ENCODE data around the gene ASPG.

ASPG gene

DNA sequence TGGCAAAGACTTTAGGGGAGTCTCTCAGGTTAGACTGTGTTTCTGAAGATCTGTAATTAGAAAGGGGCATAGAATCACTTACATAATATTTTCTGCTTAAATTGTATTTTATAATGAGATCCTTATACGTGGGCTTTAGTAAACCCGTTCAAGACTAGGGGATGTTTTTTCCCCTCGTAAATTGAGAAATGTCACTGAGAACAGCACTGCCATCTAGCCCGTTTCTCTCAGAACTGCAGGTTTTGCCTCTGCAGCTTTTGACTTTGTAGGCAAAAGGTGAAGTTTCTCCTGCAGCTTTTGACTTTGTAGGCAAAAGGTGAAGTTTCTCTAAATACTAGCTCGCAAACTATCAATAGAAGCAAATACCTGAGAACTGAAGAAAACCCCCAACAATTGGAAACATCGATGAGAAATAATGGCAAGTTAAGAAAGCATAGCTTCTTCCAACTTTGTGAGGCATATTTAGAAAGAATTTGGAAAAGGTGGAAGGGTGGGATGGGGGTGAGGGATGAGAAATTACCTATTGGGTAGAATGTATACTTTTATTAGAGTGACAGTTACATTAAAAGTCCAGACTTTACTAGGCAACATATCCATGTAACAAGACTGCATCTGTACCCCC, 9.9 kb upstream of the ASPG start:
- DNase-seq (ENCODE audit: low spot score): no peak

DNA sequence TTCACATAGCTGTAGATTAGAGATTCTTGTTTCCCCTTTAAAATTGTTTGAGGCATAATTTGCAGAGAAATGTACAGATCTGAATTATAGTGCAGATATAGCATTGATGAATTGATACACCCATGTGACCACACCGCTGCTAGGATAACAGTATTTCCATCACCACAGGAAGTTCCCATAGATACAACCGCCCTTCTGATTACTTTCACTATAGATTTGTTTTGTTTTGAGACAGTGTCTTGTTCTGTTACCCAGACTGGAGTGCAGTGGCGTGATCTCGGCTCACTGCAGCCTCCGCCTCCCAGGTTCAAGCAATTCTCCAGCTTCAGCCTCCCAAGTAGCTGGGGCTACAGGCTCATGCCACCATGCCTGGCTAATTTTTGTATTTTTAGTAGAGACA, 8.8 kb upstream of the ASPG start:
- DNase-seq (ENCODE audit: low spot score): no peak

DNA sequence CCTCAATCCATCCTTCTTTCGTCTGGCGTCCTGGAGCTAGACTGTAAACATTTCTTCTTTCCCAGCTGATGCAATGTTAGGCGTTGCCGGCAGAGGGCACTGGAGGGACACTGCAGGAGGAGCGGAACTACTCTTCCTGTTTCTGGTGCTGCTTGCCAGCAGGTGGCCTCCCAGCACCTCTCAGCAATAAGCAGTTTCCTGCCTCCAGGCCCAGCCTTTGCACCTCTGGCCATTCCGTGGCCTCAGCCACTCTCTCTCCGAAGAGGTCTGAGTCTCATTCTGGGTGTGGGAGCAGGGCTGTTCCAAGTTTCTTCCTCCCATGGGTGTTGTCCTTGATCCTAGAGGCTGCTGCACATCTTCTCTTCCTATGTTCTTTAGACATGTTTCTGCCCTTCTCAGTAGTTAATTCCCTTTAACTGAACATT, 7.5 kb upstream of the ASPG start:
- peak; percentile 91 for DNase-seq (ENCODE audit: low spot score)

DNA sequence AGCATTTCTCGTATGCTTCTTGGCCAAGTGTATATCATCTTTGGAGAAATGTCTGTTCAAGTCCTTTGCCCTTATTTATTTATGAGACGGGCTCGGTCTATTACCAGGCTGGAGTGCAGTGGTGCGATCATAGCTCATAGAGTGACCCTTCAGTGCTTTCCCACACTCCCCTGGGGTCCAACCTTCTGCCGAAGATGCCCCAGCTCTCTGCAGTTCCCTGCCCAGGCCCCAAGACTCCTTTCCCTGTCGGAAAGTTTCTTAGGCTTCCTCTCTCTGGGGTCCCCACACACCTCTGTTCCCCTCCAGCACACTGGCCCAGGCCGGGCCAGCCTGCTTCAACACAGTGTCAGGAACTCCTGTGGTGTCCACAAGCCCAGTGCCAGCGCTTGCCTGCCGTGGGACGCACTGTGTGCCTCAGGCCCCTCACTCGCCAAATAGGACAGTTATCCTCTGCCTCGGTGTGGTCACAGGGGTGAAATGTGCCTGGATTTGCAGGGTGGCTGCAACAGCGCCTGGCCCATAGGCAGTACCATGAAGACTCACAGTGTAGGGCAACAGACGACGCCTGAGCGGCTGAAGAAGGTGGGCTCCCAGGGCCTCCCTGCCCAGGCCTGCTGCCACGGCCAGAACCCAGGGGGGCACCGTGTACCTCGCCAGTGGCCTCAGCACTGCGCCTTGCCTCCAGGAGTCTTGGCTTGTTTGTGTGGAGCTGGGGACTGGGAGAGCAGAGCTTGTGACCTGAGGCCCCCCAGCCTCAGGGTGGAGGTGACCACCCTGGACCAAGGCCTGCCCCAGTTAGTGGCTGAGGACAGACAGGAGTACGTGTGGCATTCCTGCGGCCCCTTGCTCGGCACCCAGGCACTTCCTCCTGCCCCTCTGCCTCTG, 4.9 kb upstream of the ASPG start:
- peak; percentile 41 for DNase-seq (ENCODE audit: low spot score)

DNA sequence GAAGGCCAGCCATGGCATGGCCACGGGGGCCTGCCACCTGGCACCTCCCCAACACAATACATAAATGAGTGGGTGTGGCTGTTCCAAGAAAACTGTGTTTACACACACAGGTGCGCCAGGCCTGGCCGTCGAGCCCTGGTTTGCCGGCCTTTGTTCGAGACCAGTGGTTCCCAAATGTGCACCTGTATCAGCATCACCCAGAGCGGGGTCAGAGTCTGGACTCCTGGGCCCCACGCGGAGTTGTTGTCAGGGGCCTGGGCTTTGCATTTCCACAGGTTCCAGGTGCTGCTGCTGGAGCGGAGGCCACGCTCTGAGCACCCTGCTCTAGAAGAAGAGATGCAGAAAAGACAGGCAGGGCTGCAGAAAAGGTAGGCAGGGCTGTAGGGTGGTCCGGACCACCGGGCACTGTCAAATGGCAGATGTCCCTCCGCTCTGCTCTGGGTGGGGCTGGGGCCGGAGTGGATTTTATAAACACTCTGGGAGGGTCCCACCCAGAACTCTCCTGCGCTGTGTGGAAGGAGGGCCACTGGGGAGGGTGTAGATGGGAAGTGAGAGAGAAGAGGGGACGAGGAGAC, 4.2 kb upstream of the ASPG start:
- peak; percentile 40 for DNase-seq (ENCODE audit: low spot score)

DNA sequence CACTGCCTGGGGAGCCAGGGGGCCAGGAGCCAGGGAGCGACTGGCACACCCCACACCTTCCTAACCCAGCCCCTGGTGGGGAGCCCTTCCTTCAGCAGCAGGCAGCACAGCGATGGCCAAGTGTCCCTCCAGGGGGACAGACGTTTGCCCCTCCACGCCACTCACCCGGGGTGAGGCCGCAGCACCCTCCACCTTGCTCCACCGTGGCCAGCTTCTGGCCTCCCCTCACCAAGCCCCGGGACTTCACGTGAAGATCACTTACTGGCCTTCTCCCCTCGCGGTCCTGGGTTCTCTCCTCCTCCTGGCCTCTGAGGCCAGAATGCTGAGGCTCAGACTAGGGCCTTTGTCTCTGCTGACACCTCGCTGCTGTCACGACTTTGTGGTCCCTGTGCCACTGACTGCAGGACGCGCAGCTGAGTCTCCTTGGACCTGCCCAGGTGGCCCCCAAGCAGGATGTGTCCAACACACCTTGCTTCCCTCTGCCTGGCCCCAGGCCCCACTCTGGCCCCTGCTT, 3.5 kb upstream of the ASPG start:
- DNase-seq (ENCODE audit: low spot score): no peak

DNA sequence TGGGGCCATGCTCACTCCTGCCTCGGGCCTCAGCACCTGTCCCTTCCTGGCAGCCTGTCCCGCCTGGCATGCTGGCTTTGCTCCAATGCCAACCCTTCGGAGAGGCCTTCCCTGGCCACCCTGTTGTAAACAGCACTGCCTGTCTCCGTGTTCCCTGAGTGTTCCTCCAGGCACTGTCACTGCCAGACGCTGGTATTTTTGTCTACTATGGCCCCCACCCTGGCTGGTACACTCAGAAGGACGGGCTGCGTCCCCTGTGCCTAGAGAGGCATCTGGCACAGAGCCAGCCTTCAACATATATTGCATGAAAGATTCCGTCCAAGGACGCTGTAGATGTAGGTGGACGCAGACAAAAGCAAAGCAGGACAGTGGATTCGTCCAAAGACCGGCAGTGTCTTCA, 2.7 kb upstream of the ASPG start:
- no peak for DNase-seq (ENCODE audit: low spot score)

DNA sequence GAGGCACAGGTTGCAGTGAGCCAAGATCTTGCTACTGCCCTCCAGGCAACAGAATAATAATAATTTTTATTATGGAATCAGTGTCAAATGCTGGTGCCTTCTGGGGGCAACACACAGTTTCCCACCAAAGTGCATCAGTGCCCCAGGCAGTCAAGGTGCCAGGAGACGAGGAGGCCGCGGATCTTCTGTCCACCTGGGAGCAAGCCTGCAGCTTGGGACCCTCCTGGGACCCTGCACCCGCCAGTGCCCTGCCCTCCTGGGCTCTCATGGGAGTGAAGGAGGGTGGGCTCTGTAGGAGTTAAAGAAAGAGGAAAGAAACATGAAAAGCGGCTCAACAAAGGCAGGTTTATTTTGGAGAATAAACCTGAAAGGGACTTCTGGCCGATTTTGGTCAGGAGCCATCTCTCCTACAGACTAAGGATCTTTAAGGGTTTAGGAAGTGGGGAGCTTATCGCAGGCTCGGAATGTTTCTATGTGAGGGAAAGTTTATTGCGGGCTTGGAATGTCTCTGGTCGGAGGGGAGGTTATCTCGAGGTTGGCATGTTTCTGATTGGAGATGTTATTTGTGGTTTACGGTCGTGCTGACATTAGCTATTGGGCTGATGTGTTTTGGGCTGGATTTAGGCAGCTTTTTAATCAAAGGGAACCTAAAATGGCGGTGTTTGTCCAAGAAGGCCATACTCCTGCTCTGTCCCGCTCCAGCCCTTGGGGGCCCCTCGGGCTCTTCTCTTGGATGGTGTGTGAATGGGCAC, 1.1 kb upstream of the ASPG start:
- DNase-seq (ENCODE audit: low spot score): no peak

DNA sequence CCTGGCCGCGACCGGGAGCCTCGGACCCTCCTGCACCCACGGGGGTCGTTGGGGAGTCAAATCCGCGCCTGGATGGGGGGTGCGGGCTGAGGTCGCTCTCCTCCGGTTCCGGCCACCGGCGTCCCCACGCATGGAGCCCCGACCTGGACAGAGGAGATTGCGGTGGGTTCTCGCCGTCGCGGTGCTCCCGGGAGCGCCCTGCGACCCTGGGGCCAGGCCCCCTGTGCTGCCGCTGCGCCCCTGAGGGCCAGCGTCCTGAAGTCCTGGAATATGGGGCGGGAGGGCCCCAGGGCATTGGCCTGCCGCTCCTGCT, 345 bp downstream of the ASPG start:
- no peak for DNase-seq (ENCODE audit: low spot score)

DNA sequence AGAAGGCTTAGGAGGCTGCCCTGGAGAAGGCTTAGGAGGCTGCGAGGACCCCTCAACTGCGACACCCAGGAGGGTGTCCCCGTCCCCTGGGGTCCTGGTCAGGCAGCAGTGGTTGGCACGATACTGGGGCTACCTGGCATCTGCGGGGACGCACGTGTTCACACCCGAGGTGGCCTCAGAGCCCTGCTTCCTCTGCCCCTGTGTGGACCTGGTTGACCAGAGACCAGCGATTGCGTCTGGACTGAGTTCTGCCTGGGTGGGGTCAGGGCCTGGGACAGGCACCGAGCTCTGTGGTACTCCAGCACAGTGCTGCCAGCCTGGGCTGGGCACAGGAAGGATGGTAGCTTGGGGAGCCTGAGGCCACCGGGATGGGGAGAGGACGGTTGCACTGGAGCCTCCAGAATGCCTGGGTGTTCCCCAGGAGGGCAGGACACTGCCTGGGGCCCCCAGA, 735 bp downstream of the ASPG start:
- DNase-seq (ENCODE audit: low spot score): peak; percentile 49

DNA sequence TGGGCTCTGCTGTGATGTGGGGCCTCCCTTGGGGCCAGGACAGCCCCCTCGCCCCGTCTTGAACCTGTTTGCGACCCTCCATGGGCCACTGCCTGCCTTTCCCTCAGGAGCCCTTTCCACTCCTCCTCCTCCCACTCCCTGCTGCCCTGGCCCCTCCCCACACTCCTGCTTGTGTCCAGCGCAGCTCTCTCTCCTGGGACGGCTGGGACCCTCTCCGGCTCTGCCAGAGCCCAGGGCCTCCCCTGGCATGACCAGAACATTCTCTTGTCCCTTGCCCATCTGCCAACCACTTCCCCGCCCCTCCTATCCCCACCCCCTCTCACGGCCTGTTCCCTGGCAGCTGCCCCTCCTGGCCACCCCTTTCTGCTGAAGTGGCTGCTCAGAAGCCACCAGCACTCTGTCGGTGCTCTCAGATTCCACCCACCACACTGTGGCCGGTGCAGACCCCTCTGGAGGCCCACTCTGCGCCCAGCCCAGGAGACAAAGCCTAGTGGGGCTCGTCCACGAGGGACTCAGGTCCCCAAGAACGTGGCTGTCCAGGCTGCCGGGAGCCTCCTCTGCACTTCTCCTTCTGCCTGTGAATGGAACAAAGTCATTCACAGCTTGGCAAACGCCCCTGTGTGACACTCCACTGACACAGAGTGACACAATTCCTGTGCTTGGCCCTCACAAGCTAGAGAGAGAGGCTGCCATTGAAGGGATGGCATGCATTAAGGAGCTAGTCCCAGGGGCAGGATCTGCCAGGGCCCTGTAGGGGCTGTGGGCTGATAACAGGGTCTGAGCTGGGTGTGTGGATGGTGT, 1.4 kb downstream of the ASPG start:
- DNase-seq (ENCODE audit: low spot score): peak; percentile 53

DNA sequence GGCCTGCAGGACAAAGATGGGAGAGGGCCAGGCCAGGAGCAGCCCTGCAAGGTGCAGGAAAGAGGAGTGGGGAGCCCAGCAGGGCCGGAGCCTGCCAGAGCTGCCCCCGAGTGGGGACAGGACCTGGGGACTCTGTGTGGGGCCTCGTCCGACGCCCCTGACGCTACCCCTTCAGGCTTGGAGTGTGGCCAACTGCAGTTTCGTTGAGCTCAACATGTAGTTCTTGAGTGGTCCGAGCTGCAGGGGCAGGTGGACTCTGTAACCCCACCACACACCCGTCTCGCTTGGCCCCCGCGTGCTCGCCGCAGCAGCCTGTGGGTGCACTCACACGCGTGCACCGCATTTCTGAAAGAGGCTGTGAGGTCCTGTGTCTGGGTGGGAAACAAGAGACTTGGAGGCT, 2.0 kb downstream of the ASPG start:
- DNase-seq (ENCODE audit: low spot score): peak; percentile 48

DNA sequence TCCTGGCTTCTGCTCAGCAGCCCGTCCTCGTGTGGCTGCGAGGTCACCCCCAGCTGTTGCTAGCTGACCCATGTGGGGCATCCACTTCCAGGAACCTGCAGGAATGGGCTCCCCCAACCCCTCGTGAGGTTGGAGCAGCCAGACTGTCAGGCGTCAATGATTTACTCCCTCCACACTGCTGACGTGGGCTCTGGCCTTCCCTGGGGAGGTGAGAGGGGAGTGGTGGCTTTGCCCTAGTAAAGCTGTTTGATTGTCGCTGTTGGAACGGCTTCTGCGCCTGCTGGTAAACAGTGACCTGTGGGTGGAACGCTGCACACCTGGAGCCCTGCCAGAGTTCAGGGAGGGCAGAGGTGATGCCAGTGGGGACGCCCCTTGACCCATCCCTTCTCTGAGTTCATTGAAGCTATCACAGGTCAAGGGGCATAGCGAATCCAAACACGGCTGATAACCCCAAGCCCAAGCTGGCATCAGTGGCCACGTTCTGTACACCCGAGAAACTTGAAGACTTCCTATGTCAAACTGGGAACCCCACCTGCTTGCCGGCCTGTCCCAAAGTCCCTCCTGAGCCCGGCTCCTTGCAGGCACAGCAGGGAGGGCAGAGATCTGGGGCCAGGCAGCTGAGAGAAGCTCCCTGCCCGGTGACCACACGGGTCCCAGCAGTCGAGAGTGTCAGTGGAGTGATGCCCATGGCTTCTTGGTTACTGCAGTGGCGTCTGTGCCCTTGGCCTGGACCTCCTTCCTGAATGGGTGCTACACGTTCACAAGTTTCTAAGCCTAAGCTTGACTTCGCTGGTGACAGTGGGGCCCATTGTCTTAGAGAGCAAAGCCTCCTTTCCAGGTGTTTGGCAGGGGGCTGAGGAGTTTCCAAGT, 2.7 kb downstream of the ASPG start:
- peak; percentile 46 for DNase-seq (ENCODE audit: low spot score)

DNA sequence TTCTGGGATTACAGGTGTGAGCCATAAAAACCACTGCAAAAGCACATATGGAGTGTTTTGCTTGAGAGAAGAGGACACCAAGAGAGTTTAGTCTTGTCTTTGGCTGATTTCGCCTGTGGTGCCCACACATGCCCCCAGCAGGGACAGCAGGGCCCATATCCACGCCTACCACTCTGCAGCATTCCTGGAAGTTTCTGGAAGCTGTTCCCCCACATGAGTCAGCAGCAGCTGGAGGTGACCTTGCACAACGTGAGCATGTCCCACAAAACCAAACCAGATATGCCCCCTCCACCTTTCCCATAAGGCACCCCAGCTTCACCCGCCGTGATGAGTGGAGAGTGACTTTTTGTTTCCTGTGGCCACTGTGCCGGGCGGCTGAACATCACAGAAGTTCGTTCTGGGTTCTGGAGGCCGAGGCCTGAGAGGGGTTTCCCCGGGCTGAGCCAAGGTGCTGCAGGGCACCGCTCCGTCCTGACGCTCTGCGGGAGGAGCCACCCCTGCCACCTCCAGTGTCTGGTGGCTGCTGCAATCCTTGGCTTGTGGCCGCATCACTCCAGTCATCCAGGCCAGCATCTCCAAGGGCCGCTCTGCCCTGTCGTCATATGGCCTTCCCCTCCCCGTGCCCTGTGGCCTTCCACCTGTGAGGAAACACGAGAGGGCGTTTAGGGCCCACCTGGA, 4.7 kb downstream of the ASPG start:
- DNase-seq (ENCODE audit: low spot score): no peak

DNA sequence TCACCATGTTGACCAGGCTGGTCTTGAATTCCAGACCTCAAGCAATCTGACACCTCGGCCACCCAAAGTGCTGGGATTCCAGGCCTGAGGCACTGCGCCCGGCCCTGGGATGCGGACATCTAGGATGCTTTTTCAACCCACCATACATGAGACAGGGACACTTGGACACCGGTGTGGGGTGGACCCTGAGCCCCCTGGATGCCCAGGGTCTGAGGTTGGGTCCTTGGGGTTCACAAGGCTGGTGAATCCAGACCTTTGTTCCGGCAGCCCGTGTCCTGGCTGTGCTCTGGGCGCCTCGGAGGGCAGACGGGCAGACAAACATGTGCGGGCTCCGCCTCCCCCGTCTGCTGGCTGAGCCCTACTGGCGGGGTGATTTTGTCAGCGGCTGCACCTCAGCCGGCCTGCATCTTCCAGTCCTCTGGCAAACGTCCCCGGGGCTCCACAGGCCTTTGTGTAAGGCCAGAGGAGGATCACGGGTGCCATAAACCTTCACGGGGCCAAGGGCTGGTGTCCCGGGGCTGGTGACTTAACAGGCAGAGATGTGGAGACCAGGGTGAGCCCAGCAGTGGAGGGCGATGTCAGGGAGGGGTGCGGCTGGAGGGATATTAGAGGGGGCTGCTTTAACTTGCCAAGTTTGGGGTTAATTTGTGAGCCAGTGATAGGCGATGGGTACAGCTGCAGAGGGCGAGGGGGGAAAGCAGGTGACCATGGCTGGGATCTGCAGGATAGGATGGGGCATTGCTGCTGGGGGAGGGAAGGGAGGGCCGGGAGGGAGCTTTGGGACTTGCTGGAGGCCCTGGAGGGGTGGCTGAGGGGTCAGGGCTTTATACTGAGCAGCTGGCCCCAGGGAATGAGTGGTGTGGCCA, 5.8 kb downstream of the ASPG start:
- peak; percentile 52 for DNase-seq (ENCODE audit: low spot score)

DNA sequence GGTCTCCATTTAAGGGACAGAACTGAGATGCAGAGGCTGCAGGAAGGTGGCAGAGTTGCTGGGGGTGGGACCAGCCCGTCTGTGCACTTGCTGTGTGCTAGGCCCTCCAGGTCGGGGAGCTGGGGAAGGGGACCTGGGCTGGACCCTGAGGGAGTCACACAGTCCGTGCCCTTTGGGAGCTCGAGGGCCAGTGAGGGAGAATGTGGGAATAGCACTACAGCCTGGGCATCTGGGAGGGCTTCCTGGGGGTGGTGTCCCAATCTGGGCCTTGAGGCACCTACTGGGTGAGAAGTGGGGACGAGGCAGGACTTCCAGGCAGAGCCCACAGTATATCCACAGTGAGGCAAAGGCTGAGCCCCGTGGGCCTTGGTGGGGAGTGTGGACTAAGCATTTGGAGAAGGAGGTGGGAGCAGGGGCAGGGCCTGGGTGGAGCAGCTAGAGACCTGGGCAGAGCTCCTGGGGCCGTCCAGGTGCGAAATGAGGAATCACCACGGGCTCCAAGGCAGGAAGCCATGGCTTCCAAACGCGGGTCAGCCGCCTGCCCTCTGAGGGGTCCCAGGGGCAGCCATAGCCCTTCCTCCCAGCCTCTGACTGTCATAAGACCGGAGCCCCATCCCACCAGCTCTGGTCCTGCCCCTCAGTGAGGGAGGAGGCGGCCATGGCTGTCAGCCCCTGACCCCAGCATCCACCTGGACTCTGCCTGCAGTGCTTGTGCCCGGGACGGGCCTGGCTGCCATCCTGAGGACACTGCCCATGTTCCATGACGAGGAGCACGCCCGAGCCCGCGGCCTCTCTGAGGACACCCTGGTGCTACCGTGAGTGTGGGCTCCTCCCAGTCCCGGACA, 6.6 kb downstream of the ASPG start:
- peak; percentile 48 for DNase-seq (ENCODE audit: low spot score)

DNA sequence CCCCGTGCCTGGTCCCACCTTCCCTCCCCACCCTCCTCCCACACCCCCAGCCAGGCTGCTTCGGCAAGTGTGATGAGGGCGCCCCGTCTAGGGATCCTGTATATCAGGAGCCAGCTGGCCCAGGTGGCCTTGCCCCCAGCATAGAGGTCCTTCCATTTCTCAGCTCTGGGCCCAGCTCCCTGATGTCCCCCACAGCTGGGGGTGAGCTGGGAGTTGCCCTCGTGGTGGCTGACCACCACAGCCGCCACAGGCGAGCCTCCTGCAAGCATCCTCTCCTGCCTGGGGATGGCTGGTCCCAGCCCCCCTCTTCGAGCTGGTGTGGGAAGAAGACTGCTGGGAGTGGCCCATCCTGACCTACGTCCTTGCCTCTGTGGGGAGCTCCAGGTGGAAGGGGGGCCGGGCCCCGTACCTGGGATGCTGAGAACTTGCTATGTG, 7.4 kb downstream of the ASPG start:
- no peak for DNase-seq (ENCODE audit: low spot score)

All from ecto neural progenitor cell (in vitro differentiated cells).